Measurements from ENCODE around the gene NPAS4. TPM values are rescaled to one million over a fixed set of nuclear protein-coding genes. Genes with fewer than 3 reads are reported as not detected.
"Not testable (repeated sequence)": the region's sequence is repeated elsewhere in the genome, so short reads cannot be mapped to it uniquely, and the experiment has no call there.

Gene NPAS4
- 0.51 TPM for polyA plus RNA-seq (2013, experiment 1 of 2)
- polyA plus RNA-seq (2013, experiment 2 of 2) = 0.32 TPM

DNA sequence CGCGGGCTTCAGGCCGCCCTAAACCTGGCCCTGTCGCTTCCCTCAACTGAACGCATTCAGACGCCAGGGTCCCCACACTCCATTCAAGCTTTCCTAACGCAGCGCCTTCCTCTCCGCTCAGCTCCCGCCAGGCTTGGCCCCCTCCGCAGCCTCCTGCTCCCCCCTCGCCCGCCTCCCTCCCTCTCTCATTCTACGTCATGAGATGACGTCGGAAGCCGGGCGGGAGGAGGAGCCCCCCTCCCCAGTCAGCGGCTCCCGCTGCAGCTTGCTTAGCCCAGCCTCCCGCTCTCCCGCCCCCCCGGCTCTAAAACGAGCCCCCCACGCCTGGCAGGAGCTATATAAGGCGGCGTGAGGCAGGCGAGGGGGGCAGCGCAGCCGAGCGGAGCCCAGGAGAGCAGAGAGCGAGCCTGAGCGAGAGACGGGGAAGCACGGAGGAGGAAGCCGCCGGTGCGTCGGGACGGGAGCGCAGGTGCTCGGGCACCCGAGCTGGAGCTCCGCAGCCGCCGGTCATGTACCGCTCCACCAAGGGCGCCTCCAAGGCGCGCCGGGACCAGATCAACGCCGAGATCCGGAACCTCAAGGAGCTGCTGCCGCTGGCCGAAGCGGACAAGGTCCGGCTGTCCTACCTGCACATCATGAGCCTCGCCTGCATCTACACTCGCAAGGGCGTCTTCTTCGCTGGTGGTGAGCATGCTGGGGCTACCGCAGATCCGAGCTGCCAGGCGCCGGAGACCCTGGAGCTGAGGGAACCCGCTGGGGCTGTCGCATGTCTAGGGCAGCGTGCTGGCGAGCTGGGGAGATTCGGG, at the start of gene NPAS4:
TSS of gene NPAS4 (plus strand) at position 365 of the 806 bp plus-strand sequence. CDS start at position 510, 145 bp downstream.
- Histone ChIP-seq H3K4me2 (ENCODE audit: low read length) (peak within 1 kb of the TSS; percentile 44), H3K79me1 (ENCODE audit: low read length) (no peaks in the 10 kb centered on the region), H3K23ac (ENCODE audit: low read length) (no peak within 1 kb of the TSS), H3K9ac (ENCODE audit: low read length) (no peak within 1 kb of the TSS), H3K4me3 (ENCODE audit: low read length) (no peak within 1 kb of the TSS), H3K27me3 (ENCODE audit: insufficient read depth, low read length, poor library complexity) (peaks cover 22% of the 10 kb centered on the region), H2BK15ac (replicated peaks; ENCODE audit: low read depth) (no peak within 1 kb of the TSS), H3K18ac (ENCODE audit: low read length) (no peak within 1 kb of the TSS), H3K27ac (ENCODE audit: low read depth, low read length) (no peak within 1 kb of the TSS), H3K36me3 (ENCODE audit: control insufficient read depth, insufficient read depth, low read length) (no peaks in the 10 kb centered on the region), H3K79me2 (ENCODE audit: control insufficient read depth, insufficient read depth, low read length) (no peaks in the 10 kb centered on the region), H2AK5ac (ENCODE audit: low read length) (no peak within 1 kb of the TSS), H3K4ac (ENCODE audit: low read depth, low read length) (no peak within 1 kb of the TSS), H3K4me1 (ENCODE audit: control insufficient read depth, low read depth, low read length) (peaks cover 2% of the 10 kb centered on the region), H2BK5ac (ENCODE audit: low read length) (no peak within 1 kb of the TSS), H4K5ac (ENCODE audit: low read length) (no peak within 1 kb of the TSS), H4K8ac (ENCODE audit: low read depth, low read length) (no peak within 1 kb of the TSS), H2BK120ac (ENCODE audit: low read depth, low read length) (no peak within 1 kb of the TSS), H3K56ac (ENCODE audit: low read length) (no peak within 1 kb of the TSS)
- DNase-seq = peak; percentile 44
- no CpG with 5 or more reads among the region's 71 CpGs for WGBS (ENCODE audit: extremely low coverage, insufficient coverage, low lambda C conversion rate)

DNA sequence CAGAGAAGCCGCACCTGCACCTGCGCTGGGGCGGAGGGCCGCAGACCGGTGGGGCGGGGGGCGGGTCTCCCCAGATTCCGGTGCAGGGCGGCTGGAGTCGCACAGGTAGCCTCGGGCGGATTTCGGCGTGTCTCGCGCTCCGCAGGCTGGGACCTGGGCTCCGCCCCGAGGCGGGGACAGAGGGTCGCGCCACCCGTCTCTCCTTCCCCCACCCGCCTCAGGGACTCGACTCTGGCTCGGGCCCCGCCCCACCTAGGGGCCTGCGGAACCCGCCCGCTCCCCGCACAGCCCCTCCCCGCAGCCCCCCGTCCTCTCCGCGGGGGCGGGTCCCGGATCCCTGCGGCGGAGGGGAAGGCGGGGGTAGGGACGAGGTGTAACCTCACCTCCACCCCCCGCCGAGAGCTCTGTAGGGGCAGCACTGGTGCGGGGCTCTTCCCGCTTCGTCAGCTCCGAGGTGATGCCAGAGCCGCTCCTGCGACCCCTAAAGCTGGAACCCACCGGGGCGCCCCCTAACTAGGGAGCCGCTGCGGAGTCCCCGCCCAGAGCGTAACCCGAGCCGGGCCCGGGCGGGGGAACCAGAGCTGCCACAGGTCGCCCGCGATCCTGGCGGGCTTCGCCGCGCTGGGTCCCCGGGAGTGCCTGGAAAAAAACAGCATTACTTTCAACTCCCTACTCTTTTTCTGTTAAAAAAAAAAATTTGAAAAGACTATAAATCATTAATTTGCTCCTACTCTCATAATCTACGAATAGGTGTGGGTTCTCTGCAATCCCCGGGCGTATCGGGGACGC, 49.0 kb upstream of the NPAS4 start, which contains the start of gene SLC29A2:
TSS of gene SLC29A2 (minus strand) at position 134 of the 789 bp plus-strand sequence. CDS start 169 bp downstream, outside the sequence.
- peak within 1 kb of the TSS; percentile 99 for H3K56ac ChIP-seq (ENCODE audit: low read length)
- peak within 1 kb of the TSS; percentile 86 for H2AK5ac ChIP-seq (ENCODE audit: low read length)
- H3K18ac ChIP-seq (ENCODE audit: low read length) = peak within 1 kb of the TSS; percentile 79
- peak within 1 kb of the TSS; percentile 94 for H2BK5ac ChIP-seq (ENCODE audit: low read length)
- no CpG with 5 or more reads among the region's 72 CpGs for WGBS (ENCODE audit: extremely low coverage, insufficient coverage, low lambda C conversion rate)
- peak within 1 kb of the TSS; percentile 98 for H3K4me3 ChIP-seq (ENCODE audit: low read length)
- peak within 1 kb of the TSS; percentile 77 for H3K4ac ChIP-seq (ENCODE audit: low read depth, low read length)
- peak within 1 kb of the TSS; percentile 65 for H2BK120ac ChIP-seq (ENCODE audit: low read depth, low read length)
- H3K9ac ChIP-seq (ENCODE audit: low read length) = peak within 1 kb of the TSS; percentile 98
- no peak within 1 kb of the TSS for H4K5ac ChIP-seq (ENCODE audit: low read length)
- H3K79me2 ChIP-seq (ENCODE audit: control insufficient read depth, insufficient read depth, low read length) = peaks cover 17% of the 10 kb centered on the region
- H3K27ac ChIP-seq (ENCODE audit: low read depth, low read length) = peak within 1 kb of the TSS; percentile 97
- peaks cover 14% of the 10 kb centered on the region for H3K36me3 ChIP-seq (ENCODE audit: control insufficient read depth, insufficient read depth, low read length)
- H4K8ac ChIP-seq (ENCODE audit: low read depth, low read length) = no peak within 1 kb of the TSS
- H3K4me2 ChIP-seq (ENCODE audit: low read length) = peak within 1 kb of the TSS; percentile 28
- DNase-seq = peak; percentile 98
- peaks cover 12% of the 10 kb centered on the region for H3K4me1 ChIP-seq (ENCODE audit: control insufficient read depth, low read depth, low read length)
- peak within 1 kb of the TSS; percentile 14 for H2BK15ac ChIP-seq (replicated peaks; ENCODE audit: low read depth)
- peaks cover 19% of the 10 kb centered on the region for H3K79me1 ChIP-seq (ENCODE audit: low read length)
- H3K23ac ChIP-seq (ENCODE audit: low read length) = peak within 1 kb of the TSS; percentile 56
- no peaks in the 10 kb centered on the region for H3K27me3 ChIP-seq (ENCODE audit: insufficient read depth, low read length, poor library complexity)

DNA sequence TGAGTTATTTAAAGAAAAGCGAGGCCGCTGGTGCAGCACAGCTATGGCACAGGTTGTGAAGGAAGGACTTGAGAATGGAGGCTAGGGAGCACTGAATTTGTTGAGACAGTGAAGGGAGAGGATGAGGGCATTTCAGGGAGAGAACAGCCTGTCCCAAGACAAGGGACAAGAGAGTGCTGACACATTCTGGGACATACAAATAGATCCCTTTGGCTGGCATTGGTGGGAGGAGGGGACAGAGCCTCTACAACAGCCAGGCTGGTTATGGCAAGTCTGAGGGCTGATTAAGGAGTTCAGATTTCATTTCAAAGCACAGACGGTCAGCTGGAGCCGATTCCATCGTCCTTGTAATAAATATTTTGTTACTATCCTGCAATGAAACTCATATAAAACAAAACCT, 47.6 kb upstream of the NPAS4 start:
- no CpG with 5 or more reads among the region's 5 CpGs for WGBS (ENCODE audit: extremely low coverage, insufficient coverage, low lambda C conversion rate)

DNA sequence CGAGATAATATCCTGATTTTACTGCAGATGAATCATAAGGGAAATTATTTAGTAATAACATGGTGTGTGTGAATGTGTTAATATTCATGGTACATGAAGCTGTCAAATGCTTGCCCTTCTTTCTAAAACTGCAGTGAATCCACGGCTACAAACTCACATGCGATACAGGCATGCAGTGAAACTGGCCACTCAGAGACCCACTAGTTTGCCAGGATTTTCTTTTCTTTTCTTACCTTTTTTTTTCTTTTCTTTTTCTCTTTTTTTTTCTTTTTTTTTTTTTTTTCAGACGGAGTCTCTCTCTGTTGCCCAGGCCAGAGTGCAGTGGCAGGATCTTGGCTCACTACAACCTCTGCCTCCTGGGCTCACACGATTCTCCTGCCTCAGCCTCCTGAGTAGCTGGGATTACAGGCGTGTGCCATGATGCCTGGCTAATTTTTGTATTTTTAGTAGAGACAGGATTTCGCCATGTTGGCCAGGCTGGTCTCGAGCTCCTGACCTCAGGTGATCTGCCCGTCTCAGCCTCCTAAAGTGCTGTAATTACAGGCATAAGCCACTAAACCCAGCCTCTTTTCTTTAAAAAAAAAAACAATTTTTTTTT, 47.0 kb upstream of the NPAS4 start:
- not testable (repeated sequence) for H3K23ac ChIP-seq (ENCODE audit: low read length)

More for the DNA sequence above, 47.6 kb upstream of the NPAS4 start:
- no peak overlapping the region for H3K18ac ChIP-seq (ENCODE audit: low read length)
- H3K79me2 ChIP-seq (ENCODE audit: control insufficient read depth, insufficient read depth, low read length) = peaks cover 17% of the 10 kb centered on the region
- H3K4ac ChIP-seq (ENCODE audit: low read depth, low read length) = no peak overlapping the region
- H3K4me1 ChIP-seq (ENCODE audit: control insufficient read depth, low read depth, low read length) = peaks cover 12% of the 10 kb centered on the region
- no peak overlapping the region for H3K9ac ChIP-seq (ENCODE audit: low read length)
- H2BK15ac ChIP-seq (replicated peaks; ENCODE audit: low read depth) = no peak overlapping the region
- H2BK5ac ChIP-seq (ENCODE audit: low read length) = no peak overlapping the region
- no peaks in the 10 kb centered on the region for H3K27me3 ChIP-seq (ENCODE audit: insufficient read depth, low read length, poor library complexity)
- no peak for DNase-seq
- H2AK5ac ChIP-seq (ENCODE audit: low read length) = no peak overlapping the region
- H3K36me3 ChIP-seq (ENCODE audit: control insufficient read depth, insufficient read depth, low read length) = peaks cover 6% of the 10 kb centered on the region
- H4K8ac ChIP-seq (ENCODE audit: low read depth, low read length) = no peak overlapping the region
- H2BK120ac ChIP-seq (ENCODE audit: low read depth, low read length) = no peak overlapping the region
- no peak overlapping the region for H3K4me3 ChIP-seq (ENCODE audit: low read length)
- H3K23ac ChIP-seq (ENCODE audit: low read length) = no peak overlapping the region
- H3K27ac ChIP-seq (ENCODE audit: low read depth, low read length) = no peak overlapping the region
- no peak overlapping the region for H3K4me2 ChIP-seq (ENCODE audit: low read length)
- H4K5ac ChIP-seq (ENCODE audit: low read length) = no peak overlapping the region
- peaks cover 15% of the 10 kb centered on the region for H3K79me1 ChIP-seq (ENCODE audit: low read length)
- no peak overlapping the region for H3K56ac ChIP-seq (ENCODE audit: low read length)

DNA sequence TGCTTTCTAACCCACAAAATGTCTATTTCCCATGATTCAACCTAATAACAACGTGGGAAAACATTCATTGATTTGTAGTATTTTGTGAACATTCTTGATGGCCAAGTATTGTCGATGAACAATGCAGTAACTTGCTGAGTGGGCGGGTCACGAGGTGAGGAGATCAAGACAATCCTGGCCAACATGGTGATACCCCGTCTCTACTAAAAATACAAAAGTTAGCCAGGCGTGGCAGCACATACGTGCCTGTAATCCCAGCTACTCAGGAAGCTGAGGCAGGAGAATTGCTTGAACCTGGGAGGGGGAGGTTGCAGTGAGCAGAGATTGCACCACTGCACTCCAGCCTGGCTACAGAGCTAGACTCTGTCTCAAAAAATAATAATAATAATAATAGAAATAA, 40.6 kb upstream of the NPAS4 start:
- H3K23ac ChIP-seq (ENCODE audit: low read length); H3K79me2 ChIP-seq (ENCODE audit: control insufficient read depth, insufficient read depth, low read length); H4K5ac ChIP-seq (ENCODE audit: low read length); H3K9ac ChIP-seq (ENCODE audit: low read length); H3K18ac ChIP-seq (ENCODE audit: low read length); H4K8ac ChIP-seq (ENCODE audit: low read depth, low read length); H3K27ac ChIP-seq (ENCODE audit: low read depth, low read length); H2BK120ac ChIP-seq (ENCODE audit: low read depth, low read length); H2BK5ac ChIP-seq (ENCODE audit: low read length); H3K56ac ChIP-seq (ENCODE audit: low read length); H3K36me3 ChIP-seq (ENCODE audit: control insufficient read depth, insufficient read depth, low read length); H3K79me1 ChIP-seq (ENCODE audit: low read length); H3K4me3 ChIP-seq (ENCODE audit: low read length); H3K4me1 ChIP-seq (ENCODE audit: control insufficient read depth, low read depth, low read length); H3K4ac ChIP-seq (ENCODE audit: low read depth, low read length); H3K4me2 ChIP-seq (ENCODE audit: low read length); H2AK5ac ChIP-seq (ENCODE audit: low read length); H2BK15ac ChIP-seq (replicated peaks; ENCODE audit: low read depth); DNase-seq; H3K27me3 ChIP-seq (ENCODE audit: insufficient read depth, low read length, poor library complexity): not testable (repeated sequence)
- no CpG with 5 or more reads among the region's 7 CpGs for whole genome bisulfite sequencing (ENCODE audit: extremely low coverage, insufficient coverage, low lambda C conversion rate)

More for the DNA sequence above, 47.0 kb upstream of the NPAS4 start:
- H3K4me1 ChIP-seq (ENCODE audit: control insufficient read depth, low read depth, low read length) = peaks cover 12% of the 10 kb centered on the region
- not testable (repeated sequence) for H3K56ac ChIP-seq (ENCODE audit: low read length); H3K36me3 ChIP-seq (ENCODE audit: control insufficient read depth, insufficient read depth, low read length); H2BK15ac ChIP-seq (replicated peaks; ENCODE audit: low read depth); H3K4ac ChIP-seq (ENCODE audit: low read depth, low read length); DNase-seq; H2BK5ac ChIP-seq (ENCODE audit: low read length); H3K27ac ChIP-seq (ENCODE audit: low read depth, low read length); H3K18ac ChIP-seq (ENCODE audit: low read length); H4K8ac ChIP-seq (ENCODE audit: low read depth, low read length); H3K4me3 ChIP-seq (ENCODE audit: low read length); H4K5ac ChIP-seq (ENCODE audit: low read length); H3K4me2 ChIP-seq (ENCODE audit: low read length); H2AK5ac ChIP-seq (ENCODE audit: low read length); H3K27me3 ChIP-seq (ENCODE audit: insufficient read depth, low read length, poor library complexity); H2BK120ac ChIP-seq (ENCODE audit: low read depth, low read length); H3K9ac ChIP-seq (ENCODE audit: low read length)
- no CpG with 5 or more reads among the region's 9 CpGs for WGBS (ENCODE audit: extremely low coverage, insufficient coverage, low lambda C conversion rate)
- H3K79me1 ChIP-seq (ENCODE audit: low read length) = peaks cover 11% of the 10 kb centered on the region
- peaks cover 14% of the 10 kb centered on the region for H3K79me2 ChIP-seq (ENCODE audit: control insufficient read depth, insufficient read depth, low read length)
